KMS-11 (cell line): ENCODE data around the gene CACNA2D3.

Source experiments
- H2AFZ ChIP-seq: fragments of 200-600 bp; sonication (generic); 2 replicates; pipeline ENCODE4 v1.6.1; 2016; ENCODE audit warnings: antibody characterized with exemption, mixed run types, low read depth
- H3K27ac ChIP-seq: fragments of 200-600 bp; sonication (generic); 2 replicates; pipeline ENCODE4 v1.6.1; 2016; ENCODE audit warnings: mild to moderate bottlenecking, mixed run types
- H3K27me3 ChIP-seq: fragments of 200-600 bp; sonication (generic); 2 replicates; pipeline ENCODE4 v1.6.1; 2017; ENCODE audit warnings: mild to moderate bottlenecking, low read depth, mixed run types, moderate library complexity; ENCODE audit not compliant: insufficient read depth
- H3K36me3 ChIP-seq: fragments of 200-600 bp; sonication (generic); 2 replicates; pipeline ENCODE4 v1.6.1; 2017; ENCODE audit warnings: mild to moderate bottlenecking, mixed run types; ENCODE audit not compliant: insufficient read depth
- H3K4me1 ChIP-seq: fragments of 200-600 bp; sonication (generic); 2 replicates; pipeline ENCODE4 v1.6.1; 2016; ENCODE audit warnings: mild to moderate bottlenecking, low read depth, mixed run types; ENCODE audit not compliant: poor library complexity, severe bottlenecking
- H3K4me2 ChIP-seq: fragments of 200-600 bp; sonication (generic); 2 replicates; pipeline ENCODE4 v1.7.0; 2016; ENCODE audit warnings: mild to moderate bottlenecking, mixed run types
- H3K4me3 ChIP-seq: fragments of 200-600 bp; sonication (generic); IDR thresholded peaks from 2 replicates; pipeline ENCODE4 v1.6.1; 2017; ENCODE audit warnings: low read depth, low read length, mixed read lengths; ENCODE audit not compliant: insufficient read depth
- H3K79me2 ChIP-seq: fragments of 200-600 bp; sonication (generic); 2 replicates; pipeline ENCODE4 v1.6.1; 2016; ENCODE audit warnings: low read depth, mixed run types; ENCODE audit not compliant: insufficient read depth
- H3K9ac ChIP-seq: fragments of 200-600 bp; sonication (generic); 2 replicates; pipeline ENCODE4 v1.6.1; 2016; ENCODE audit warnings: mild to moderate bottlenecking, mixed run types
- H4K20me1 ChIP-seq: fragments of 200-600 bp; sonication (generic); 2 replicates; pipeline ENCODE4 v1.6.1; 2016; ENCODE audit warnings: mild to moderate bottlenecking, mixed run types; ENCODE audit not compliant: insufficient read depth
- TF ChIP-seq, protein P1 (sequence below): fragments of 200-600 bp; sonication (generic); conservative IDR thresholded peaks from 2 replicates; pipeline ENCODE4 v1.6.1; 2017; ENCODE audit warnings: low read depth, mild to moderate bottlenecking, antibody characterized with exemption, low read length, moderate library complexity, mixed read lengths

The CACNA2D3 gene

DNA sequence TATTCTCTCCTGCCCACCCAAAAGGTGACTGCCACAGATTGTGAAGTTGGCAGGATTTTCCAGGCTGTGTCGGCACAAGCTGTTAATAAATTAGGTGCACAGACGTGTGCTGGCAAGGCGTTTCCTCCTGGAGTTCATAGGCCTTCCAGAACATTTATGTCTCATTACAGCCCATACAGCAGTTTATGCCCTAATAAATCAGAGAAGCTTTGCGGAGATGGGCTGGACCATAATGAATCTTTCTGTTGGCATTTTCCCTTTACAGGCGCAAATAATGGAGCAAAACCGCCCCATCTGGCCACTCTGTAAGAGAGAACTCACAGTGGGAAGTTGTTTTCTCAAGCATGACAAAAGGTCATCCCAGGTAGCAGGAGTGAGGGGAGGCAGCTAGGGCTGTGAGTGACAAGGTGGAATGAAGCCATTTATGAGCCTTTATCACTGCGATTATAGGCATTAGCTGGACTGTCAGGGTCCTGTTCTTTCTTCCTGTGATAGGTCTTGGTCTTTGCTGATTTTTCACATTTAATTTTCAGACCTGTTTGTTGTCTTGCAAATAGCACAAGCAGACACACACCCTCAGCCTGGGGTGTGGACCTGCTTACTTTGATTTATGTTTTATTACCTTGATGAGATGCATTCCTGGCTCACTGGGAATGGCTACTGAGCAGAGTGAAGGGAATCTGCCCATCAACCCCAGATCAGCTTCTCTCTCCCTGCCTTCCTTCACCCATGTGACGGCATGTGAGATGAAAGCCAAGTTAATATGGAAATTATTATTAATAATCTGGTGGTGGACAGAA lies 548.0 kb downstream of the CACNA2D3 start:
- no peaks in the 10 kb centered on the region for H3K36me3 ChIP-seq
- H2AFZ ChIP-seq, result no peak overlapping the region
- no peaks in the 10 kb centered on the region for H3K27me3 ChIP-seq
- no peaks in the 10 kb centered on the region for H3K79me2 ChIP-seq
- no peak overlapping the region for H3K4me2 ChIP-seq
- H3K27ac ChIP-seq, result no peak overlapping the region
- H3K9ac ChIP-seq, result no peak overlapping the region
- H4K20me1 ChIP-seq, result no peaks in the 10 kb centered on the region
- no peak overlapping the region for H3K4me3 ChIP-seq
- TF ChIP-seq, protein P1, sequence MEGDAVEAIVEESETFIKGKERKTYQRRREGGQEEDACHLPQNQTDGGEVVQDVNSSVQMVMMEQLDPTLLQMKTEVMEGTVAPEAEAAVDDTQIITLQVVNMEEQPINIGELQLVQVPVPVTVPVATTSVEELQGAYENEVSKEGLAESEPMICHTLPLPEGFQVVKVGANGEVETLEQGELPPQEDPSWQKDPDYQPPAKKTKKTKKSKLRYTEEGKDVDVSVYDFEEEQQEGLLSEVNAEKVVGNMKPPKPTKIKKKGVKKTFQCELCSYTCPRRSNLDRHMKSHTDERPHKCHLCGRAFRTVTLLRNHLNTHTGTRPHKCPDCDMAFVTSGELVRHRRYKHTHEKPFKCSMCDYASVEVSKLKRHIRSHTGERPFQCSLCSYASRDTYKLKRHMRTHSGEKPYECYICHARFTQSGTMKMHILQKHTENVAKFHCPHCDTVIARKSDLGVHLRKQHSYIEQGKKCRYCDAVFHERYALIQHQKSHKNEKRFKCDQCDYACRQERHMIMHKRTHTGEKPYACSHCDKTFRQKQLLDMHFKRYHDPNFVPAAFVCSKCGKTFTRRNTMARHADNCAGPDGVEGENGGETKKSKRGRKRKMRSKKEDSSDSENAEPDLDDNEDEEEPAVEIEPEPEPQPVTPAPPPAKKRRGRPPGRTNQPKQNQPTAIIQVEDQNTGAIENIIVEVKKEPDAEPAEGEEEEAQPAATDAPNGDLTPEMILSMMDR, result no peak
- no peaks in the 10 kb centered on the region for H3K4me1 ChIP-seq

- no peak overlapping the region for H3K4me2 ChIP-seq
- H4K20me1 ChIP-seq, result no peaks in the 10 kb centered on the region
- H3K4me3 ChIP-seq, result no peak overlapping the region
- H3K4me1 ChIP-seq, result no peaks in the 10 kb centered on the region
- TF ChIP-seq, protein P1, result no peak
- H3K27ac ChIP-seq, result no peak overlapping the region
- no peaks in the 10 kb centered on the region for H3K27me3 ChIP-seq
- no peak overlapping the region for H3K9ac ChIP-seq
- no peaks in the 10 kb centered on the region for H3K79me2 ChIP-seq
- no peak overlapping the region for H2AFZ ChIP-seq
- no peaks in the 10 kb centered on the region for H3K36me3 ChIP-seq
These were observed 549.2 kb downstream of the CACNA2D3 start for GRCh38 chr3:54671511-54671910.

- no peak overlapping the region for H3K9ac ChIP-seq
- TF ChIP-seq, protein P1, result no peak
- no peak overlapping the region for H3K4me2 ChIP-seq
- H3K27me3 ChIP-seq, result no peaks in the 10 kb centered on the region
- H3K27ac ChIP-seq, result no peak overlapping the region
- no peak overlapping the region for H2AFZ ChIP-seq
- H4K20me1 ChIP-seq, result no peaks in the 10 kb centered on the region
- H3K36me3 ChIP-seq, result no peaks in the 10 kb centered on the region
- no peak overlapping the region for H3K4me3 ChIP-seq
- no peaks in the 10 kb centered on the region for H3K79me2 ChIP-seq
- H3K4me1 ChIP-seq, result no peaks in the 10 kb centered on the region
These were observed 553.7 kb downstream of the CACNA2D3 start for GRCh38 chr3:54676087-54676486.

DNA sequence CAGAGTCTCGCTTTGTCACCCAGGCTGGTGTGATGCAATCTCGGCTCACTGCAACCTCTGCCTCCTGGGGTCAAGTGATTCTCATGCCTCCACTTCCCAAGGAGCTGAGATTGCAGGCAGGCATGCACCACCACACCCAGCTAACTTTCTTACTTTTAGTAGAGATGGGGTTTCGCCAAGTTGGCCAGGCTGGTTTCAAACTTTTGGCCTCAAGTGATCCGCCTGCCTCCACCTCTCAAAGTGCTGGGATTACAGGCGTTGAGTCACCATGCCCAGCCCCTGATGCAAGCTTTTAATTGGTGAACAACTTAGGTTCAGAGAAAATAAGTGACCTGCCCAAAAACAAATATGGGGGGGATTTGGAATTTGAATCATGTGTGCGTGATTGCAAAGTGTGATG lies 559.4 kb downstream of the CACNA2D3 start:
- no peaks in the 10 kb centered on the region for H3K36me3 ChIP-seq
- H3K79me2 ChIP-seq, result no peaks in the 10 kb centered on the region
- no peak overlapping the region for H3K9ac ChIP-seq
- no peak overlapping the region for H3K27ac ChIP-seq
- TF ChIP-seq, protein P1, result no peak
- no peak overlapping the region for H3K4me2 ChIP-seq
- no peaks in the 10 kb centered on the region for H3K27me3 ChIP-seq
- no peak overlapping the region for H3K4me3 ChIP-seq
- no peaks in the 10 kb centered on the region for H4K20me1 ChIP-seq
- H3K4me1 ChIP-seq, result no peaks in the 10 kb centered on the region
- no peak overlapping the region for H2AFZ ChIP-seq
